Neural crest cell (in vitro differentiated cells): ENCODE measurements around the gene XAF1. TPM values are rescaled to one million over a fixed set of nuclear protein-coding genes. Genes with fewer than 3 reads are reported as not detected.
"Not testable (repeated sequence)": the region's sequence is repeated elsewhere in the genome, so short reads cannot be mapped to it uniquely, and the experiment has no call there.

Experiments
- DNase-seq: peaks from one replicate; pipeline ENCODE4 v3.0.0; 2021; ENCODE audit warnings: low read depth, mixed read lengths, low spot score
- H3K27ac Mint-ChIP-seq: one replicate; pipeline ENCODE4 v1.8.0; 2021; ENCODE audit warnings: mild to moderate bottlenecking, mixed read lengths; ENCODE audit not compliant: unreplicated experiment
- H3K27me3 Mint-ChIP-seq: 2 replicates; pipeline ENCODE4 v1.8.0; 2021; ENCODE audit warnings: low read depth, mild to moderate bottlenecking, mixed read lengths
- H3K36me3 Mint-ChIP-seq: 2 replicates; pipeline ENCODE4 v1.8.0; 2021; ENCODE audit warnings: low read depth, mild to moderate bottlenecking, mixed read lengths
- H3K4me1 Mint-ChIP-seq: 2 replicates; pipeline ENCODE4 v1.8.0; 2021; ENCODE audit warnings: mixed read lengths
- H3K4me3 Mint-ChIP-seq: one replicate; pipeline ENCODE4 v1.8.0; 2021; ENCODE audit warnings: mild to moderate bottlenecking, mixed read lengths
- H3K9me3 Mint-ChIP-seq: 2 replicates; pipeline ENCODE4 v1.8.0; 2021; ENCODE audit warnings: mixed read lengths
- total RNA-seq: library from RNA; stranded (reverse); gene quantifications from 2 replicates; pipeline ENCODE4 v1.2.1, GENCODE V29; 2021
- TF ChIP-seq, protein P1 (sequence below): fragments of 200-600 bp; sonication (generic); conservative IDR thresholded peaks from 2 replicates; pipeline ENCODE4 v1.5.0; 2021; ENCODE audit warnings: antibody characterized with exemption, mild to moderate bottlenecking

The XAF1 gene
- total RNA-seq, 1 donor from 2014 or later: not detected

DNA sequence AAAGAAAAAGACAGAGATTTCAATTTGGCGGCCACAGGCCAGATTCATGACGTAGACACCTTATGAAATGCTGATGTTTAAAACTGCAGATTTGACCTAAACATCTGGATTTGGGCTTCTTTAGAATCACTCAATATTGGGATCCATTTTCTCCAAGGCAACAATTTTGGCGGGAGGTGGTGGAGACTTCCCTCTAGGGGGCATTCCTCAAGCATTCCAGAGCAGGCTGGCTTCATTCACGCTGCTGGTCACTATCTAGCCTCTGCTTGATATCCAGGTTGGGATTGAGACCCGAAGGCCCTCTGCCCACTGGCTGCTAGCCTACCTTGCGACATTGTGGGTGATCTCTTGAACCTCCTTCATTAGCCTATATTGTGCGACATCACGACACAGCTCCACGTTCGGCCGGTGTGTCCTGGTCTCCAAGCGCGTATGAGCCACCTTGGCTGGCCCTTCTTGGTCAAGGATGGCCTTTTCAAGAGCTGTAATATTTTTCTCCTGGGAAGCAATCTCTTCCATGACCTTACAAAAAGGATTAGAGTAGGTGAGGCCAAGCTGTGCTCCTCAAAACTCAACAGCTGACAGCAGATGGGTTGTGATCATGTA, 44.7 kb downstream of the XAF1 start:
- Mint-ChIP-seq H3K36me3 (no peaks in the 10 kb centered on the region), H3K27ac (peak overlapping the region; percentile 50), H3K9me3 (no peaks in the 10 kb centered on the region), H3K4me1 (no peaks in the 10 kb centered on the region), H3K27me3 (peaks cover 39% of the 10 kb centered on the region), H3K4me3 (no peak overlapping the region)
- DNase-seq: peak; percentile 16
- TF ChIP-seq, protein P1, sequence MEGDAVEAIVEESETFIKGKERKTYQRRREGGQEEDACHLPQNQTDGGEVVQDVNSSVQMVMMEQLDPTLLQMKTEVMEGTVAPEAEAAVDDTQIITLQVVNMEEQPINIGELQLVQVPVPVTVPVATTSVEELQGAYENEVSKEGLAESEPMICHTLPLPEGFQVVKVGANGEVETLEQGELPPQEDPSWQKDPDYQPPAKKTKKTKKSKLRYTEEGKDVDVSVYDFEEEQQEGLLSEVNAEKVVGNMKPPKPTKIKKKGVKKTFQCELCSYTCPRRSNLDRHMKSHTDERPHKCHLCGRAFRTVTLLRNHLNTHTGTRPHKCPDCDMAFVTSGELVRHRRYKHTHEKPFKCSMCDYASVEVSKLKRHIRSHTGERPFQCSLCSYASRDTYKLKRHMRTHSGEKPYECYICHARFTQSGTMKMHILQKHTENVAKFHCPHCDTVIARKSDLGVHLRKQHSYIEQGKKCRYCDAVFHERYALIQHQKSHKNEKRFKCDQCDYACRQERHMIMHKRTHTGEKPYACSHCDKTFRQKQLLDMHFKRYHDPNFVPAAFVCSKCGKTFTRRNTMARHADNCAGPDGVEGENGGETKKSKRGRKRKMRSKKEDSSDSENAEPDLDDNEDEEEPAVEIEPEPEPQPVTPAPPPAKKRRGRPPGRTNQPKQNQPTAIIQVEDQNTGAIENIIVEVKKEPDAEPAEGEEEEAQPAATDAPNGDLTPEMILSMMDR: peak; percentile 49

DNA sequence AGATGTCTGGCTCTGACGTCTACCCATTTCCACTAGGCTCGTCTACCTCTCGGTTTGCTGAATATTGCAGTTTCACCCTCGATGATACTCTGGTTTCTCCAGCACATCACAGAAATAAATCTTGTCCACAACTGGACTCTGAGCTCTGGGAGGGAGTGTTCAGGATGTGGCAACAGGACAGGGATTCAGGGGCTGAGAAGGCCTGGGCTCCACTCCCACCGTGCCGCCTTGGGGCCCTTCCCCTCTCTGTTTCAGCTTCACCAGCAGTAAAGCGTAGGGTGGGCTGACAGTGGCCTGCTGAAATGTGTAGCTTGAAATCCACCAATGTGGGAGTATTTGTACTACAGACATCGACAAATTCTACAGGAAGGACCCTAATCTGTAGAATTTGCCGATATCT, 55.7 kb downstream of the XAF1 start:
- Mint-ChIP-seq H3K27ac (no peak overlapping the region), H3K4me3 (no peak overlapping the region), H3K36me3 (no peaks in the 10 kb centered on the region), H3K27me3 (peaks cover 24% of the 10 kb centered on the region), H3K9me3 (peaks cover 8% of the 10 kb centered on the region), H3K4me1 (no peaks in the 10 kb centered on the region)
- TF ChIP-seq, protein P1: no peak
- no peak for DNase-seq

DNA sequence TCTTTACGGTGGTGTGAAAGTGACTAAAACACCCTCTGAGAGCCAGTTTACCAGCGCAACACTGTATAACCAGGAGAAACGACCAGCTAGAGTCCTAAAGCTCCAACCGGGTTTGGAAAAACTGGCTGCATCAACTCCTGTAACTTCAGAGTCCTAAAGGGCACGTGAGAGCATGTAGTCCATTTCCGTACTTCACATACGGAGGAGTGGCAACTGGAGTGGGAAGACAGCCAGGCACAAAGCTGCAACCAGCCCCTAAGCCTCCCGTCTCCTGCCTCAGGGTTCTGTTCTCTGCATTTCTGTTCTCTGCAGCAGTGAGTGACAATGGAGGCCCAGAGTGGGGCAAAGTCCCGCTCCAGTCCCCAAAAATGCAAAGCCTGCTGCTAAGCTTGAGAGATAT, 56.4 kb downstream of the XAF1 start:
- Mint-ChIP-seq H3K27ac (no peak overlapping the region), H3K4me1 (no peaks in the 10 kb centered on the region), H3K9me3 (peaks cover 8% of the 10 kb centered on the region), H3K4me3 (no peak overlapping the region), H3K27me3 (peaks cover 19% of the 10 kb centered on the region), H3K36me3 (no peaks in the 10 kb centered on the region)
- TF ChIP-seq, protein P1: no peak
- DNase-seq: no peak

DNA sequence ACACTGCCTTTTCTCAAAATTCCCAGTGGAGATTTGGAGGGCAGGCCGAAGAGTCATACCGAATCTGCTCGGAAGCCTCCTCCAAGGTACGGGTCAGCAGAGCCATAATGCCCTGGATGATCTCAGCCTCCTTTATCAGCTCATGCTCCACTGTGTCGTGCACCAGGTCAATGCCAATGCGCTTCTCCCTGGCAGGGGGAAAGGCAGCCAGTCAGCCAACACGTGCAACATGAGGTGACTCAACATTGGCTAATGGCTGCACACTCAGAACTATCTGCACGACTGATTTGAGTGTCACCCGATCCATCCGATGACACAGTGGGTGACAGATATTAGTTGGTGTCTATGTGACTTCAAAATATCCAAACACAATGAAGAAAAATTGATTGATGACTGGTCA, 59.9 kb downstream of the XAF1 start:
- Mint-ChIP-seq H3K36me3 (no peaks in the 10 kb centered on the region), H3K4me3 (no peak overlapping the region), H3K27me3 (peaks cover 31% of the 10 kb centered on the region), H3K27ac (no peak overlapping the region), H3K4me1 (no peaks in the 10 kb centered on the region), H3K9me3 (peaks cover 2% of the 10 kb centered on the region)
- DNase-seq: no peak
- TF ChIP-seq, protein P1: no peak

DNA sequence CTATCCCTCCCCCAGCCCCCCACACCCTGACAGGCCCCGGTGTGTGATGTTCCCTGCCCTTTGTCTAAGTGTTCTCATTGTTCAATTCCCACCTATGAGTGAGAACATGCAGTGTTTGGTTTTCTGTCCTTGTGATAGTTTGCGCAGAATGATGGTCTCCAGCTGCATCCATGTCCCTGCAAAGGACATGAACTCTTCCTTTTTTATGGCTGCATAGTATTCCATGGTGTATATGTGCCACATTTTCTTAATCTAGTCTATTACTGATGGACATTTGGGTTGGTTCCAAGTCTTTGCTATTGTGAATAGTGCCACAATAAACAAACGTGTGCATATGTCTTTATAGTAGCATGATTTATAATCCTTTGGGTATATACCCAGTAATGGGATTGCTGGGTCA, 60.5 kb downstream of the XAF1 start:
- peaks cover 29% of the 10 kb centered on the region for H3K27me3 Mint-ChIP-seq
- not testable (repeated sequence) for H3K4me3 Mint-ChIP-seq, H3K27ac Mint-ChIP-seq, H3K9me3 Mint-ChIP-seq, DNase-seq, H3K36me3 Mint-ChIP-seq, H3K4me1 Mint-ChIP-seq

DNA sequence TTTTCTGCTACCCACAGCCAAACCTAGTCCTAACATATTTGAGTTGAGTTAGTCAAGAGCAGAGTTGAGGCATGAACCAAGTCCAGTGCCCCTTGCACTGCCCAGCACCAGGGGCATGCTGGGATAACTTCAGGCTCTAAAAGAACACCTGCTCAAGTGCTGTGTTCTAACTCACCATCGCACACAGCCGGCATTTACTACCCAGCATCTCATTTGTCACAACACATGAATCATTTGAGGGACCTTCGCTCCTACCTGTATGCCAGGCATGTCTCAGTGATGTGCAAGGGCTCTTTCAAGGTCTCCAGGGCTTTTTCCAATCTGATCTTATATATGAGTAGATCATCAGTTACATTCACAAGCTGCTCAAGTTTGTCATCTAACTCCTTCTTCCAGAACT, 63.1 kb downstream of the XAF1 start:
- peaks cover 6% of the 10 kb centered on the region for H3K4me1 Mint-ChIP-seq
- no peak for DNase-seq
- H3K27me3 Mint-ChIP-seq: peaks cover 22% of the 10 kb centered on the region
- no peak overlapping the region for H3K27ac Mint-ChIP-seq
- TF ChIP-seq, protein P1: no peak
- H3K36me3 Mint-ChIP-seq: no peaks in the 10 kb centered on the region
- peaks cover 2% of the 10 kb centered on the region for H3K9me3 Mint-ChIP-seq
- H3K4me3 Mint-ChIP-seq: no peak overlapping the region
